ENCODE results near the gene CLECL1.
"Not testable (repeated sequence)": the region's sequence is repeated elsewhere in the genome, so short reads cannot be mapped to it uniquely, and the experiment has no call there.

The CLECL1 gene

GRCh38 chr12:9695661-9696060 lies 37.2 kb downstream of the CLECL1 start:
- not testable (repeated sequence) for H3K14ac ChIP-seq (ENCODE audit: low read length); H3K9me3 ChIP-seq (replicated peaks in 1 of 2; ENCODE audit: control insufficient read depth in 2 of 2, insufficient read depth in 1 of 2, low read depth in 1 of 2, low read length in 2 of 2); H3K9ac ChIP-seq (ENCODE audit: low read depth, low read length, poor library complexity); H3K27me3 ChIP-seq (ENCODE audit: control insufficient read depth in 3 of 3, insufficient read depth in 3 of 3, low read depth in 1 of 3, low read length in 3 of 3); DNase-seq (ENCODE audit: low spot score); H3K23ac ChIP-seq (ENCODE audit: low read depth, low read length, poor library complexity); H2BK12ac ChIP-seq (ENCODE audit: low read length); H3K4me2 ChIP-seq (ENCODE audit: insufficient read depth, low read length, poor library complexity, severe bottlenecking); H3K4ac ChIP-seq (ENCODE audit: low read length); H2AK5ac ChIP-seq (ENCODE audit: low read depth, low read length); H2AFZ ChIP-seq (ENCODE audit: low read length); H3K18ac ChIP-seq (ENCODE audit: low read length); H3K4me1 ChIP-seq (ENCODE audit: control insufficient read depth in 2 of 2, insufficient read depth in 1 of 2, low read depth in 1 of 2, low read length in 2 of 2); H3K79me1 ChIP-seq (ENCODE audit: low read depth, low read length); H4K91ac ChIP-seq (ENCODE audit: low read depth, low read length, poor library complexity); H2BK15ac ChIP-seq (ENCODE audit: low read length); H3K4me3 ChIP-seq (ENCODE audit: low read length in 2 of 2); H4K8ac ChIP-seq (ENCODE audit: low read depth, low read length); H2BK120ac ChIP-seq (ENCODE audit: low read depth, low read length); H3K27ac ChIP-seq (replicated peaks; ENCODE audit: low read length); H2BK5ac ChIP-seq (ENCODE audit: low read length)
- H3K36me3 ChIP-seq (replicated peaks in 1 of 2; ENCODE audit: control insufficient read depth in 2 of 2, insufficient read depth in 2 of 2, low read length in 2 of 2) = peaks cover 6 to 55% of the 10 kb centered on the region in 2 donors
- WGBS, 2 donors (ENCODE audit: extremely low coverage in 2 of 2, insufficient read length in 2 of 2, insufficient replicate concordance in 1 of 2) = no CpG with 5 or more reads among the region's 3 CpGs

DNA sequence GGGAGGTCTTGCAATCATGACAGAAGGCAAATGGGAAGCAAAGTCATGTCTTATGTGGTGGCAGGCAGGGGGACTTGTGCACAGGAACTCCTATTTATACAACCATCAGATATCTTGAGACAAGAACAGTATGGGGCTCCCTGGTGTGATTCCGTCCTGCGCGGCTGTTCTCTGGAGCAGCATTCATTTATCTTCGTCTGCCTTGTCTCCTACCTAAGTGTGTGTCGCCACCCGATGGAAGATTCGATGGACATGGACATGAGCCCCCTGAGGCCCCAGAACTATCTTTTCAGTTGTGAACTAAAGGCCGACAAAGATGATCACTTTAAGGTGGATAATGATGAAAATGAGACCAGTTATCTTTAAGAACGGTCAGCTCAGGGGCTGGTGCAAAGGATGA lies 37.7 kb downstream of the CLECL1 start:
- H3K4me3 ChIP-seq (ENCODE audit: low read length in 2 of 2); DNase-seq (ENCODE audit: low spot score); H3K4me1 ChIP-seq (ENCODE audit: control insufficient read depth in 2 of 2, insufficient read depth in 1 of 2, low read depth in 1 of 2, low read length in 2 of 2); H3K79me1 ChIP-seq (ENCODE audit: low read depth, low read length); H4K91ac ChIP-seq (ENCODE audit: low read depth, low read length, poor library complexity); H3K9me3 ChIP-seq (replicated peaks in 1 of 2; ENCODE audit: control insufficient read depth in 2 of 2, insufficient read depth in 1 of 2, low read depth in 1 of 2, low read length in 2 of 2); H3K27me3 ChIP-seq (ENCODE audit: control insufficient read depth in 3 of 3, insufficient read depth in 3 of 3, low read depth in 1 of 3, low read length in 3 of 3); H4K8ac ChIP-seq (ENCODE audit: low read depth, low read length); H3K9ac ChIP-seq (ENCODE audit: low read depth, low read length, poor library complexity); H2BK15ac ChIP-seq (ENCODE audit: low read length); H3K4ac ChIP-seq (ENCODE audit: low read length); H3K18ac ChIP-seq (ENCODE audit: low read length); H2BK12ac ChIP-seq (ENCODE audit: low read length); H2AK5ac ChIP-seq (ENCODE audit: low read depth, low read length); H3K14ac ChIP-seq (ENCODE audit: low read length); H2AFZ ChIP-seq (ENCODE audit: low read length); H2BK5ac ChIP-seq (ENCODE audit: low read length); H3K4me2 ChIP-seq (ENCODE audit: insufficient read depth, low read length, poor library complexity, severe bottlenecking); H3K27ac ChIP-seq (replicated peaks; ENCODE audit: low read length); H3K23ac ChIP-seq (ENCODE audit: low read depth, low read length, poor library complexity); H2BK120ac ChIP-seq (ENCODE audit: low read depth, low read length): not testable (repeated sequence)
- H3K36me3 ChIP-seq (replicated peaks in 1 of 2; ENCODE audit: control insufficient read depth in 2 of 2, insufficient read depth in 2 of 2, low read length in 2 of 2) = peaks cover 6 to 60% of the 10 kb centered on the region in 2 donors
- no CpG with 5 or more reads among the region's 9 CpGs for WGBS, 2 donors (ENCODE audit: extremely low coverage in 2 of 2, insufficient read length in 2 of 2, insufficient replicate concordance in 1 of 2)

GRCh38 chr12:9694241-9694640 lies 38.7 kb downstream of the CLECL1 start:
- Histone ChIP-seq H2BK15ac (ENCODE audit: low read length) (no peak overlapping the region), H3K36me3 (replicated peaks in 1 of 2; ENCODE audit: control insufficient read depth in 2 of 2, insufficient read depth in 2 of 2, low read length in 2 of 2) (peaks cover 6 to 69% of the 10 kb centered on the region in 2 donors), H3K27ac (replicated peaks; ENCODE audit: low read length) (no peak overlapping the region), H3K4me3 (ENCODE audit: low read length in 2 of 2) (no peak overlapping the region), H3K4ac (ENCODE audit: low read length) (no peak overlapping the region), H3K4me1 (ENCODE audit: control insufficient read depth in 2 of 2, insufficient read depth in 1 of 2, low read depth in 1 of 2, low read length in 2 of 2) (no peaks in the 10 kb centered on the region), H2BK120ac (ENCODE audit: low read depth, low read length) (no peak overlapping the region), H3K14ac (ENCODE audit: low read length) (no peak overlapping the region), H3K4me2 (ENCODE audit: insufficient read depth, low read length, poor library complexity, severe bottlenecking) (no peak overlapping the region), H3K9ac (ENCODE audit: low read depth, low read length, poor library complexity) (no peak overlapping the region), H2AFZ (ENCODE audit: low read length) (no peak overlapping the region), H3K23ac (ENCODE audit: low read depth, low read length, poor library complexity) (no peak overlapping the region), H4K8ac (ENCODE audit: low read depth, low read length) (no peak overlapping the region), H2BK5ac (ENCODE audit: low read length) (no peak overlapping the region), H3K79me1 (ENCODE audit: low read depth, low read length) (no peaks in the 10 kb centered on the region), H4K91ac (ENCODE audit: low read depth, low read length, poor library complexity) (no peak overlapping the region), H3K9me3 (replicated peaks in 1 of 2; ENCODE audit: control insufficient read depth in 2 of 2, insufficient read depth in 1 of 2, low read depth in 1 of 2, low read length in 2 of 2) (peaks cover 0 to 15% of the 10 kb centered on the region in 2 donors), H3K27me3 (ENCODE audit: control insufficient read depth in 3 of 3, insufficient read depth in 3 of 3, low read depth in 1 of 3, low read length in 3 of 3) (no peaks in the 10 kb centered on the region), H2AK5ac (ENCODE audit: low read depth, low read length) (no peak overlapping the region), H2BK12ac (ENCODE audit: low read length) (no peak overlapping the region), H3K18ac (ENCODE audit: low read length) (no peak overlapping the region)
- WGBS, 2 donors (ENCODE audit: extremely low coverage in 2 of 2, insufficient read length in 2 of 2, insufficient replicate concordance in 1 of 2) = no CpG with 5 or more reads among the region's 1 CpG
- DNase-seq (ENCODE audit: low spot score) = no peak

DNA sequence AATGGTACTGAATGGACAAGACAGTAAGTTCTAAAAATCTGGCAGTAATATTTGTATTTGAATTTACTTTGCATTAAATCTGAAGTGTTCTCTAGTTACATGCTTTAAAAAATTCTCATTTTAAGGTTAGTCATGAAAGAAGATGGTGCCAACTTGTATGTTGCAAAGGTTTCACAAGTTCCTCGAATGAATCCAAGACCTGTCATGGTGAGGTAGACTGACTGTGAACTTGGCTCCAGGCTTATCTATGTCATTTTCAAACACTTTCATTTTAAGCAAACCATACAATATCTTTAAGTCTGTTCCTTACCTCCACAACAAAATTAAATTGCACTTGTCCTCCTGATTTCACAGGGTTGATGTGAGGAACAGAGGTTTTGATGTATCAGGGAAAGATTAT lies 40.0 kb downstream of the CLECL1 start:
- Histone ChIP-seq H3K14ac (ENCODE audit: low read length) (no peak overlapping the region), H2BK120ac (ENCODE audit: low read depth, low read length) (no peak overlapping the region), H2AK5ac (ENCODE audit: low read depth, low read length) (no peak overlapping the region), H3K23ac (ENCODE audit: low read depth, low read length, poor library complexity) (no peak overlapping the region), H2BK12ac (ENCODE audit: low read length) (no peak overlapping the region), H2BK5ac (ENCODE audit: low read length) (no peak overlapping the region), H3K4me3 (ENCODE audit: low read length in 2 of 2) (no peak overlapping the region), H3K27me3 (ENCODE audit: control insufficient read depth in 3 of 3, insufficient read depth in 3 of 3, low read depth in 1 of 3, low read length in 3 of 3) (no peaks in the 10 kb centered on the region), H3K18ac (ENCODE audit: low read length) (no peak overlapping the region), H3K79me1 (ENCODE audit: low read depth, low read length) (no peaks in the 10 kb centered on the region), H3K4me2 (ENCODE audit: insufficient read depth, low read length, poor library complexity, severe bottlenecking) (no peak overlapping the region), H3K4me1 (ENCODE audit: control insufficient read depth in 2 of 2, insufficient read depth in 1 of 2, low read depth in 1 of 2, low read length in 2 of 2) (no peaks in the 10 kb centered on the region), H3K36me3 (replicated peaks in 1 of 2; ENCODE audit: control insufficient read depth in 2 of 2, insufficient read depth in 2 of 2, low read length in 2 of 2) (peaks cover 6 to 82% of the 10 kb centered on the region in 2 donors), H4K91ac (ENCODE audit: low read depth, low read length, poor library complexity) (no peak overlapping the region), H4K8ac (ENCODE audit: low read depth, low read length) (no peak overlapping the region), H3K27ac (replicated peaks; ENCODE audit: low read length) (no peak overlapping the region), H2BK15ac (ENCODE audit: low read length) (no peak overlapping the region), H3K9ac (ENCODE audit: low read depth, low read length, poor library complexity) (no peak overlapping the region), H2AFZ (ENCODE audit: low read length) (no peak overlapping the region), H3K9me3 (replicated peaks in 1 of 2; ENCODE audit: control insufficient read depth in 2 of 2, insufficient read depth in 1 of 2, low read depth in 1 of 2, low read length in 2 of 2) (peaks cover 0 to 20% of the 10 kb centered on the region in 2 donors), H3K4ac (ENCODE audit: low read length) (no peak overlapping the region)
- WGBS, 2 donors (ENCODE audit: extremely low coverage in 2 of 2, insufficient read length in 2 of 2, insufficient replicate concordance in 1 of 2) = no CpG with 5 or more reads among the region's 1 CpG
- DNase-seq (ENCODE audit: low spot score) = no peak

Data from neuronal stem cell (in vitro differentiated cells).